PFSK-1 (cell line): Measurements from ENCODE around the gene LASP1.

Experiments
- POLR2AphosphoS5 ChIP-seq: IDR thresholded peaks from 2 replicates; pipeline ENCODE4 v1.6.1; 2012; ENCODE audit warnings: low read depth, mild to moderate bottlenecking, control low read depth, low read length, moderate library complexity
- REST ChIP-seq, 2 experiments: IDR thresholded peaks; 2 replicates each; pipeline versions ENCODE4 v1.6.1 to v1.8.0; 2011 to 2012; ENCODE audit warnings: low read depth in 2 of 2, low read length in 2 of 2, control low read depth in 1 of 2, inconsistent platforms in 1 of 2, mild to moderate bottlenecking in 1 of 2, moderate library complexity in 1 of 2; ENCODE audit not compliant: insufficient read depth in 1 of 2
- SIN3A ChIP-seq: IDR thresholded peaks from 2 replicates; pipeline ENCODE4 v1.6.1; 2012; ENCODE audit warnings: mild to moderate bottlenecking, low read length, moderate library complexity, borderline replicate concordance; ENCODE audit not compliant: insufficient read depth

- no peak; the same call in none of the 2 replicates for TF ChIP-seq POLR2AphosphoS5
- no peak for TF ChIP-seq SIN3A
- TF ChIP-seq REST (IDR thresholded peaks at IDR 0.05; ENCODE audit: insufficient read depth in 1 of 2, low read depth in 2 of 2, low read length in 2 of 2): no peak
These were observed 21.3 kb upstream of the LASP1 start for GRCh38 chr17:38848557-38848891.
